Transverse colon (tissue), 4 donors: ENCODE results near the gene TNFAIP3.

Experiments used
- CTCF ChIP-seq, 5 experiments: fragments of 200-600 bp in 3 of 5; fragments of 450-650 bp in 2 of 5; sonication (generic) in 3 of 5; IDR thresholded peaks; 1 replicate in 2 of 5; 2 replicates in 3 of 5; pipeline ENCODE4 v1.5.1; 2016 to 2017; ENCODE audit warnings: antibody characterized with exemption in 5 of 5, inconsistent platforms in 3 of 5, mild to moderate bottlenecking in 2 of 5, moderate library complexity in 1 of 5
- POLR2A ChIP-seq: fragments of 450-650 bp; IDR thresholded peaks from one replicate; pipeline ENCODE4 v1.6.1; 2016; ENCODE audit warnings: antibody characterized with exemption, mild to moderate bottlenecking, moderate library complexity
- POLR2AphosphoS5 ChIP-seq, 3 donors: sonication (generic); formaldehyde crosslinking; IDR thresholded peaks; one replicate each; pipeline ENCODE4 v1.6.1; 2016; ENCODE audit warnings: antibody characterized with exemption in 3 of 3

GRCh38 chr6:137850816-137851602 is 16.1 kb upstream of the TNFAIP3 start:
- TF ChIP-seq POLR2AphosphoS5 (IDR thresholded peaks at IDR 0.05) (no peak), POLR2A (no peak), CTCF (IDR thresholded peaks at IDR 0.05) (no peak)
